CD4-positive, CD25-positive, alpha-beta regulatory T cell (primary cell): ENCODE results near the gene HYAL2. TPM values are rescaled to one million over a fixed set of nuclear protein-coding genes. Genes with fewer than 3 reads are reported as not detected.
A peak's percentile ranks its signal among the peaks of the same experiment; 100 is the strongest.

Experiments
- ATAC-seq, 2 donors: fragments of 150-1000 bp; cut with Tn5 transposase; one replicate each; pipeline ENCODE4 v1.10.0; 2021; ENCODE audit warnings: low read depth in 2 of 2, moderate number of reproducible peaks in 2 of 2, moderate library complexity in 1 of 2
- DNase-seq, 3 donors: peaks; one replicate each; pipeline versions ENCODE4 v3.0.0 to v3.0.0-alpha.2; 2012 to 2022; ENCODE audit warnings: mixed read lengths in 1 of 3
- H3K27ac ChIP-seq: one replicate; pipeline ENCODE4 v1.7.0; 2013; ENCODE audit warnings: mild to moderate bottlenecking, low read length; ENCODE audit not compliant: insufficient read depth, poor library complexity, severe bottlenecking
- H3K27me3 ChIP-seq: one replicate; pipeline ENCODE4 v1.7.0; 2013; ENCODE audit warnings: low read length; ENCODE audit not compliant: control insufficient read depth, insufficient read depth
- H3K36me3 ChIP-seq: one replicate; pipeline ENCODE4 v1.7.0; 2013; ENCODE audit warnings: mild to moderate bottlenecking, low read length, moderate library complexity; ENCODE audit not compliant: control insufficient read depth, insufficient read depth
- H3K4me1 ChIP-seq: 2 replicates; pipeline ENCODE4 v1.7.0; 2013; ENCODE audit warnings: mild to moderate bottlenecking, low read length; ENCODE audit not compliant: insufficient read depth, control insufficient read depth, poor library complexity, severe bottlenecking
- H3K4me3 ChIP-seq: one replicate; pipeline ENCODE4 v1.7.0; 2013; ENCODE audit warnings: low read depth, mild to moderate bottlenecking, low read length, moderate library complexity
- H3K9me3 ChIP-seq, 2 experiments: 1 replicate in 1 of 2; 2 replicates in 1 of 2; pipeline ENCODE4 v1.7.0; 2013; ENCODE audit warnings: low read length in 2 of 2, mild to moderate bottlenecking in 1 of 2, moderate library complexity in 1 of 2; ENCODE audit not compliant: control insufficient read depth in 2 of 2
- H3K27ac Mint-ChIP-seq, 3 donors: one replicate each; pipeline ENCODE4 v1.8.0; 2020 to 2022; ENCODE audit warnings: mild to moderate bottlenecking in 3 of 3, mixed read lengths in 3 of 3, moderate library complexity in 2 of 3
- H3K27me3 Mint-ChIP-seq: one replicate; pipeline ENCODE4 v1.8.0; 2022; ENCODE audit warnings: mild to moderate bottlenecking, mixed read lengths
- H3K36me3 Mint-ChIP-seq: one replicate; pipeline ENCODE4 v1.8.0; 2020; ENCODE audit warnings: mixed read lengths
- H3K4me1 Mint-ChIP-seq, 4 donors: one replicate each; pipeline ENCODE4 v1.8.0; 2020 to 2022; ENCODE audit warnings: mixed read lengths in 4 of 4, mild to moderate bottlenecking in 1 of 4
- H3K4me3 Mint-ChIP-seq, 4 donors: one replicate each; pipeline ENCODE4 v1.8.0; 2020 to 2022; ENCODE audit warnings: mild to moderate bottlenecking in 4 of 4, mixed read lengths in 4 of 4, moderate library complexity in 3 of 4
- H3K9me3 Mint-ChIP-seq, 7 donors: one replicate each; pipeline ENCODE4 v1.8.0; 2020 to 2022; ENCODE audit warnings: mixed read lengths in 7 of 7, mild to moderate bottlenecking in 3 of 7, moderate library complexity in 2 of 7
- polyA plus RNA-seq, 4 donors: library from polyadenylated mRNA; unstranded; fragments of 300-500 nt; fragmentation: Illumina TruSeq; gene quantifications; one replicate each; pipeline ENCODE4 v1.2.3, GENCODE V29; 2021
- total RNA-seq: library from RNA; stranded (reverse); gene quantifications from one replicate; pipeline ENCODE4 v1.2.3, GENCODE V29; 2022

The HYAL2 gene
- total and polyA plus RNA-seq, 5 donors from 2014 or later: 1.5 to 6.5 (median 4.8) TPM

- Mint-ChIP-seq H3K9me3 (no peaks in the 10 kb centered on the region), H3K4me3 (peak overlapping the region; percentile 71 to 98 (median 92)), H3K36me3 (no peaks in the 10 kb centered on the region), H3K27me3 (no peaks in the 10 kb centered on the region), H3K4me1 (peaks cover 0 to 50% (median 5%) of the 10 kb centered on the region in 4 donors), H3K27ac (no peak overlapping the region)
- no peak overlapping the region for H3K27ac ChIP-seq
- ATAC-seq: no peak
- H3K27me3 ChIP-seq: no peaks in the 10 kb centered on the region
- peaks cover 35% of the 10 kb centered on the region for H3K4me1 ChIP-seq
- DNase-seq: no peak
- no peak overlapping the region for H3K4me3 ChIP-seq
- H3K36me3 ChIP-seq: no peaks in the 10 kb centered on the region
- H3K9me3 ChIP-seq: no peaks in the 10 kb centered on the region
Observed at GRCh38 chr3:50364573-50365079, 42.1 kb upstream of the HYAL2 start.

- H3K36me3 Mint-ChIP-seq: peaks cover 10% of the 10 kb centered on the region
- Histone ChIP-seq H3K9me3 (no peaks in the 10 kb centered on the region), H3K4me1 (peaks cover 48% of the 10 kb centered on the region), H3K4me3 (peak overlapping the region; percentile 71), H3K27ac (no peak overlapping the region), H3K27me3 (no peaks in the 10 kb centered on the region), H3K36me3 (peaks cover 17% of the 10 kb centered on the region)
- H3K27ac Mint-ChIP-seq: peak overlapping the region; percentile 93 to 98 (median 98)
- H3K4me3 Mint-ChIP-seq: peak overlapping the region; percentile 93 to 99 (median 98)
- no peaks in the 10 kb centered on the region for H3K27me3 Mint-ChIP-seq
- ATAC-seq: peak; percentile 0 to 1
- H3K4me1 Mint-ChIP-seq: peaks cover 0 to 57% (median 30%) of the 10 kb centered on the region in 4 donors
- no peaks in the 10 kb centered on the region for H3K9me3 Mint-ChIP-seq
- no peak for DNase-seq
Observed at GRCh38 chr3:50359760-50360110, 37.2 kb upstream of the HYAL2 start.

DNA sequence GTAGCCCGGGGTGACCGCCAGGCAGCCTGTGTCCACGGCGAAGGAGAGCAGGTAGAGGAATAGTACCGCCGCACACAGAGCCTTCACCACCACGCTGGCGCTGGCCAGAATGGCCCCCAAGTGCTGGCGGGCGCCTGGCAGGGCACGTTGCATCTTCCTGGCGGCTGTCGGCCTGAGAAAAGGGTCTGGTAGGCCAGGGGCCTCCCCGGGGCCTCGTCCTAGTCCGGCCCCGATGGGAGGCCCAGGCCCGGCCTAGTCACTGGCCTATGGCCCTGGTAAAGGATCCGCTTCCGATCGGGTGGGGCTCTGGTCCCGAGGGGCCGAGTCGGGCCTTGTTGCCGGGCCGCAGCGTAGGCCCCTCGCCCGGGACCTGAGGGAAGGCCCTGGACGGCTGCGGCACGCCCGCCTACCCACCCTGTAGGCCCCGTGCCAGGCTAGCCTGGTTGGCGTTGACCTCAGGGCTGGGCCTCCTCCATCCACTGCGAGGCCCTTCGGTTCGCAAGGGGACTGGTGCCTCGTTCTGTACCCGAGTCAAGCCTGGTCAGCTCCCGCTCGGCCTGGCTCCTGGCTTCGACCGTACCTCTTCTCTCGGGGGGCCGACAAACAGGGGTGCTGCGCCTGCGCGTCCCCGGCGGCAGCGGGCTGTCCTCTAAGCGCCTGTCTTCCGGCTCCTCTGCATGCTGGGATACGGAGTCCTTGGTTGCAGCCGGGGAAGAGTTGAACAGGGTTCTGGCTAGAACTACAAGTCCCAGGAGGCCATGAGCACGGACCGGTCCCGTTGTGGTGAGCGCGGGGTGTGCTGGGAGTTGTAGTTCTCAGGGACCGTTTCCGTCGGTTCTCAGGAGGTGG lies 36.6 kb upstream of the HYAL2 start, which contains the start of gene TMEM115:
TMEM115 (minus strand) TSS at position 611 of the 849 bp plus-strand sequence; CDS start at position 153, 458 bp downstream.
- H3K9me3 Mint-ChIP-seq: no peaks in the 10 kb centered on the region
- Histone ChIP-seq H3K36me3 (peaks cover 23% of the 10 kb centered on the region), H3K4me1 (peaks cover 42% of the 10 kb centered on the region), H3K27me3 (no peaks in the 10 kb centered on the region), H3K27ac (peak within 1 kb of the TSS; percentile 77), H3K9me3 (no peaks in the 10 kb centered on the region), H3K4me3 (peak within 1 kb of the TSS; percentile 71)
- peaks cover 0 to 60% (median 32%) of the 10 kb centered on the region in 4 donors for H3K4me1 Mint-ChIP-seq
- DNase-seq (peak; percentile 96 to 98 (median 96)), ATAC-seq (peak; percentile 100)
- H3K4me3 Mint-ChIP-seq: peak within 1 kb of the TSS; percentile 93 to 99 (median 98)
- no peaks in the 10 kb centered on the region for H3K27me3 Mint-ChIP-seq
- peaks cover 15% of the 10 kb centered on the region for H3K36me3 Mint-ChIP-seq
- peak within 1 kb of the TSS; percentile 93 to 98 (median 98) for H3K27ac Mint-ChIP-seq

DNA sequence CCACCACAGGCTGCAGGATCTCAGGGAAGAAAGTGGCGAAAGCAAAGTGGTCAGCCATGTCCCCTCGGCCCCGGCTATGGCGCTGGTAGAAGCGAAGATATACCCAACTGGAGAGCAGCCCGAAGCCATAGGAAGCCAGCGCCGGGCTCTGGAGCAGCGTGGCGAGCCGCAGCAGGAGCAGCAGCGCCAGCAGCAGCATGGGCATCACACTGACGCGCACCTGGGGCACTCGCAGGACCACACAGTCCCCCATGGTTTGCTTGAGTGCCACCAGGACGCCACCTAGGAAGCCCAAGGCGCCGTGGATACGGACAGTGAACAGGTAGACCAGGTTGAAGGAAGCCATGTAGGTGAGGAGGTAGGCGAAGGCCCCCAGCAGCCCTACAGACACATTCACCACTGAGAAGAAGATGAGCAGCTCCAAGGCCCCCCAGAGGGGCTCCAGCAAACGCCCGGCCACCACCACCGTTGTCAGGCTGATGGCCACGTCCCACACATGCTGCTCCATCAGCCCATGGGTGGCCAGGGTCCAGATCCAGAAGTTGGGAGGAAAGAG lies 35.9 kb upstream of the HYAL2 start:
- ATAC-seq (no peak), DNase-seq (no peak)
- H3K27me3 ChIP-seq: no peaks in the 10 kb centered on the region
- H3K4me3 Mint-ChIP-seq: peak overlapping the region; percentile 90 to 99 (median 94)
- no peaks in the 10 kb centered on the region for H3K9me3 Mint-ChIP-seq
- H3K4me1 ChIP-seq: peaks cover 40% of the 10 kb centered on the region
- peak overlapping the region; percentile 77 for H3K27ac ChIP-seq
- no peaks in the 10 kb centered on the region for H3K27me3 Mint-ChIP-seq
- H3K27ac Mint-ChIP-seq: peak overlapping the region; percentile 63 to 86 (median 84)
- H3K9me3 ChIP-seq: no peaks in the 10 kb centered on the region
- H3K4me3 ChIP-seq: peak overlapping the region; percentile 71
- H3K4me1 Mint-ChIP-seq: peaks cover 0 to 59% (median 33%) of the 10 kb centered on the region in 4 donors
- H3K36me3 ChIP-seq: peaks cover 30% of the 10 kb centered on the region
- peaks cover 16% of the 10 kb centered on the region for H3K36me3 Mint-ChIP-seq

GRCh38 chr3:50357481-50357880 lies 34.9 kb upstream of the HYAL2 start:
- peaks cover 19% of the 10 kb centered on the region for H3K36me3 Mint-ChIP-seq
- ATAC-seq: no peak
- no peaks in the 10 kb centered on the region for H3K9me3 Mint-ChIP-seq

GRCh38 chr3:50356553-50356952 lies 34.0 kb upstream of the HYAL2 start:
- peak overlapping the region; percentile 90 to 99 (median 94) for H3K4me3 Mint-ChIP-seq
- H3K4me3 ChIP-seq: peak overlapping the region; percentile 71
- no peaks in the 10 kb centered on the region for H3K9me3 Mint-ChIP-seq
- H3K27me3 ChIP-seq: no peaks in the 10 kb centered on the region
- DNase-seq (no peak), ATAC-seq (no peak)
- H3K36me3 Mint-ChIP-seq: peaks cover 19% of the 10 kb centered on the region
- H3K36me3 ChIP-seq: peaks cover 40% of the 10 kb centered on the region
- no peaks in the 10 kb centered on the region for H3K27me3 Mint-ChIP-seq
- H3K27ac ChIP-seq: no peak overlapping the region
- H3K9me3 ChIP-seq: no peaks in the 10 kb centered on the region
- peaks cover 44% of the 10 kb centered on the region for H3K4me1 ChIP-seq
- H3K4me1 Mint-ChIP-seq: peaks cover 0 to 71% (median 35%) of the 10 kb centered on the region in 4 donors
- peak overlapping the region; percentile 26 to 78 (median 54) for H3K27ac Mint-ChIP-seq

More at GRCh38 chr3:50357481-50357880, 34.9 kb upstream of the HYAL2 start:
- Histone ChIP-seq H3K27ac (no peak overlapping the region), H3K36me3 (peaks cover 40% of the 10 kb centered on the region), H3K4me1 (peaks cover 40% of the 10 kb centered on the region), H3K9me3 (no peaks in the 10 kb centered on the region), H3K27me3 (no peaks in the 10 kb centered on the region), H3K4me3 (peak overlapping the region; percentile 71)
- Mint-ChIP-seq H3K4me1 (peaks cover 0 to 64% (median 35%) of the 10 kb centered on the region in 4 donors), H3K27me3 (no peaks in the 10 kb centered on the region), H3K27ac (peak overlapping the region in 1 of 3 donors; percentile 78), H3K4me3 (peak overlapping the region; percentile 90 to 99 (median 94))
- no peak for DNase-seq

DNA sequence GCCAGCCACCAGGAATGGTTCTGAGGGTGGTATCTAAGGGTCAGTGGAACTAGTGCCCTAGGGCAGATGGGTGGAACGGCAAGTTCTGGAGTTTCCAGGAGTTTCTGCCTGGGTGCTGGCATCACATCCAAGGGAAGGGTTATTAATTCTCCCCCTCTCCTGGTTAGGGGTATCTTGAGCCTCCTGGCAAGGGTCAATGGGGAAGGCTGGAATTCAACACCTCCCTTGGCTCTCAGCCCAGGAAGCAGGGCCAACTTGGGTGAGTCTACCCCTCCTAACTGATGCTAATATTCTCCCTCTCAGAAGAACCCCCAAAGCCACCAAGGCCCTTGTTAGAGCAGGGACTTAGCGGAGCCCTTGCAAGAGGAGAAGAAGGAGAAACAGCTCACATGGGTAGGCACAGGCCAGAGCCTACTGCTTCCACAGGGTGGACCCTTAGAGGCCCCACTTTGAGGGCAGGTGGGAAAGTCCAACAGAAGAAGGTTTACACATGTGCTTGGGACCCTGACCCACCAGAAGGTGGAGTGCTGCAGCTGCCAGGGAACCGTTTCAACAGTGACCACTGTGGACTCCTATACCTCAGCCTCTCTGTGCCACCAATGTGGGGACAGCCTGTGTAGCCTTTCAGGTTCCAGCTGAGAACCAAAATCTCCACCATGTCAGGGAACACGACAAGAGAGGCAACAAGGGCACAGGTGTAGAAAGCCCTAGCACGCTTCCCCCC lies 33.4 kb upstream of the HYAL2 start:
- Histone ChIP-seq H3K27me3 (no peaks in the 10 kb centered on the region), H3K4me3 (peak overlapping the region; percentile 71), H3K36me3 (peaks cover 40% of the 10 kb centered on the region), H3K4me1 (peaks cover 49% of the 10 kb centered on the region), H3K9me3 (no peaks in the 10 kb centered on the region), H3K27ac (no peak overlapping the region)
- peaks cover 0 to 77% (median 37%) of the 10 kb centered on the region in 4 donors for H3K4me1 Mint-ChIP-seq
- DNase-seq (no peak), ATAC-seq (no peak)
- no peaks in the 10 kb centered on the region for H3K27me3 Mint-ChIP-seq
- peaks cover 19% of the 10 kb centered on the region for H3K36me3 Mint-ChIP-seq
- peak overlapping the region; percentile 90 to 99 (median 94) for H3K4me3 Mint-ChIP-seq
- H3K27ac Mint-ChIP-seq: peak overlapping the region in 1 of 3 donors; percentile 26
- H3K9me3 Mint-ChIP-seq: no peaks in the 10 kb centered on the region
